ENCODE data around the gene RTBDN.
"Not testable (repeated sequence)": the region's sequence is repeated elsewhere in the genome, so short reads cannot be mapped to it uniquely, and the experiment has no call there.

The RTBDN gene

GRCh38 chr19:12817810-12818209, 16.6 kb downstream of the RTBDN start:
- DNase-seq (ENCODE audit: low read depth), result not testable (repeated sequence)

- DNase-seq (ENCODE audit: low read depth), result not testable (repeated sequence)
These were observed 17.2 kb downstream of the RTBDN start for GRCh38 chr19:12817188-12817587.

DNA sequence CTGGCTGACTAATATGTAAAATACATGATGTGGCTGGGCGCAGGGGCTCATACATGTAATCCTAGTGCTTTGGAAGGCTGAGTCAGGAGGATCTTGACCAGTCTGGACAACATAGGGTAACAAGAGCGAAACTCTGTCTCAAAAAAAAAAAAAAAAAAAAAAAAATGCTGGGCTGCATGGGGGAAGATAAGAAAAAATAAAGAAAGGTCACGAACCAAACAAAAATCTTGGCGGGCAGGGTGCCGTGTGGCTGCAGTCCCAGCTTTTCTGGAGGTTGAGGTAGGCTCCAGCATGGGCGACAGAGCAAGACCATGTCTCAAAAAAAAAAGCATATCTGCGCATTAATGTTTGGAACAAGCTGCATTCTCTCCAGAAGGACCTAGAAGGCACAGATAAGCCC, 19.3 kb downstream of the RTBDN start:
- no peak for DNase-seq (ENCODE audit: low read depth)

- peak; percentile 78 for DNase-seq (ENCODE audit: low read depth)
These were observed 27.9 kb downstream of the RTBDN start, which contains the start of gene RNASEH2A for GRCh38 chr19:12806242-12807081. RNASEH2A (plus strand) TSS chr19:12806584; CDS start chr19:12806674, 90 bp downstream.

DNA sequence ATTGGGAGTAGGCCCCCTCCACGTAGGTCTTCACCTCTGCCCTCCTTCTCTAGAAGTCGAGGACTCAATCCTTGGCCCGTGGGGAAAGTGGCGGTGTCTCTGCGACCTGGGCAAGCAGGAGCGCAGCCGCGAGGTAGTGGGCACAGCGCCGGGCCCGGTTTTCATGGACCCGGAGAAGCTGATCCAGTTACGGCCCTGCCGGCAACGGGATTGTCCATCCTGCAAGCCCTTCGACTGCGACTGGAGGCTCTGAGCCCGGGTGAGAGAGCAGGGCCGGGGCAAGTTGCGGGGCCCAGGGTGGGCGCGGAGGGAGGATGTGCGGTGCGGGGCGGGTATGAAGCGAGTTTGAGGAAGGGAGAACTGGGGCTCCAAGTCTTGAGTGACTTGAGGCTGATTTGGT, 30.3 kb downstream of the RTBDN start:
- DNase-seq (ENCODE audit: low read depth), result no peak

- no peak for DNase-seq (ENCODE audit: low read depth)
These were observed 31.9 kb downstream of the RTBDN start for GRCh38 chr19:12802267-12803106.

- peak; percentile 41 for DNase-seq (ENCODE audit: low read depth)
These were observed 32.7 kb downstream of the RTBDN start, which contains the start of the genes PRDX2 and THSD8 for GRCh38 chr19:12801466-12802266. PRDX2 (minus strand) TSS chr19:12801800; CDS start chr19:12801261, 539 bp downstream. THSD8 (plus strand) TSS chr19:12802069; CDS start chr19:12802072, 3 bp downstream.

- DNase-seq (ENCODE audit: low read depth), result no peak
These were observed 33.4 kb downstream of the RTBDN start for GRCh38 chr19:12800923-12801465.

DNA sequence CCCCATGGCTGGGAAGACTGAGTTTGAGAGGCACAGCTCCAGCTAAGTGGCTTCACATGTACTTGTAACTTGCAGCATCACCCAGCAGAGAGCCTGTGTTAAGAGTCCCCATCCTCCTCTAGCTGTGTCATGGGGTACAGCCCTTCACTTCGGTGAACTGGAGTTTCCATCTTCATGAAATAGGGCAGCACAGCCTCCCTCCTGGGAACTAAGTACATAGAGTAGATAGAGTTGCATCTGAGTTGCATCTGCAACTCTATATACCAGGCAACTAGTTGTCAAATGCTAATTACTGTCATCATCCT, 34.0 kb downstream of the RTBDN start:
- no peak for DNase-seq (ENCODE audit: low read depth)

GRCh38 chr19:12799742-12800465, 34.5 kb downstream of the RTBDN start:
- no peak for DNase-seq (ENCODE audit: low read depth)

DNA sequence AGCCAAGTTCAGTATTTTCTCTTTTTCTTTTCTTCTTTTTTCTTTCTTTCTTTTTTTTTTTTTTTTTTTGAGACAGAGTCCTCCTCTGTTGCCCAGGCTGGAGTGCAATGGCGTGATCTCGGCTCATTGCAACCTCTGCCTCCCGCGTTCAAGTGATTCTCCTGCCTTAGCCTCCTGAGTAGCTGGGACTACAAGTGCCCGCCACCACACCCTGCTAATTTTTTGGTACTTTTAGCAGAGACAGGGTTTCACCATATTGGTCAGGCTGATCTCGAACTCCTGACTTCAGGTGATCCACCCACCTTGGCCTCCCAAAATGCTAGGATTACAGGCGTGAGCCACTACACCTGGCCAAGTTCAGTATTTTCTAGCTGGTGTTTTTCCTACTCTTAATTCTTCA, 36.8 kb downstream of the RTBDN start:
- not testable (repeated sequence) for DNase-seq (ENCODE audit: low read depth)

DNA sequence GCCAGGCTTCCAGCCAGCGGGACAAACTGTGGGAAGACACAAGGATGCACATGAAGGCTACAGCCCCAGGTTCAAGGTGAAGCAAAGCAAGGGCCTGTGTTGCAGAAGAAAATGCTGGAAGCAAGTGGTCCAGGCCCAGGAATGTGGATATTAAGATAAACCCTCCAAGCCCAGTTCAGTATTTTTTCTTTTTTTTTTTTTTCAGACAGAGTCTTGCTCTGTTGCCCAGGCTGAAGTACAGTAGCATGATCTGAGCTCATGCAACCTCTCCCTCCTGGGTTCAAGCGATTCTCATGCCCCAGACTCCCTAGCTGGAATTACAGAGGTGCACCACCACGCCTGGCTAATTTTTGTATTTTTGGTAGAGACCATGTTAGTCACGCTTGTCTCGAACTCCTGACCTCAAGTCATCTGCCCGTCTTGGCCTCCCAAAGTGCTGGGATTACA, 37.2 kb downstream of the RTBDN start:
- DNase-seq (ENCODE audit: low read depth), result no peak

GRCh38 chr19:12796146-12797071, 38.0 kb downstream of the RTBDN start:
- peak; percentile 55 for DNase-seq (ENCODE audit: low read depth)

- no peak for DNase-seq (ENCODE audit: low read depth)
These were observed 39.4 kb downstream of the RTBDN start for GRCh38 chr19:12794971-12795381.

DNA sequence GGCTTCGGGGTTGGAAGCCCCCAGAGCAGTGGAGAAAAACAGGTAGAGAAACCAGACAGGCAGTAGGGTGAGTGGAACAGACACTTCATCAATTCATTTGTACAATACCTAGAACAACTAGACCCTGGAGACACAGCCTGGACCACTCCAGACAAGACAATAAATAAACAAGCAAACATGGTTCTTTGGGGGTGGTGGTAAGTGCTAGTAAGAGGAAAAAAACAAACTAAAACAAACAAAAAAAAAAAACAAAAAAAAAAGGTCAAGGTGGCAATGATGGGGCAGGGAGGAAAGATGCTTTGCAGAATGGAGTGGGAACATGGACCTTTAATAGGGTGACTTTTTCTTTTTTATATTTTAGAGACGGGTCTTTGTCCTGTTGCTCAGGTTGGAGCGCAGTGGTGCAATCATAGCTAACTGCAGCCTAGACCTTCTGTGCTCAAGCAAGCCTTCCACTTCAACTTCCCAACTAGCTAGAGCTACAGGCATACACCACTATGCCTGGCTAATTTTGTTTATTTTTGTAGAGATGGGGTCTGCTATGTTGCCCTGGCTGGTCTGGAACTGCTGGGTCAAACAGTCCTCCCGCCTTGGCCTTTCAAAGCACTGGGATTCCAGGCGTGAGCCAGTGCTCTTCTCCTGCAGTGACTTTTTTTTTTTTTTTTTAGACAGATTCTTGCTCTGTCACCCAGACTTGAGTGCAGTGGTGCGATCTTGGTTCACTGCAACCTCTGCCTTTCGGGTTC, 40.0 kb downstream of the RTBDN start:
- no peak for DNase-seq (ENCODE audit: low read depth)

- DNase-seq (ENCODE audit: low read depth), result peak; percentile 95
These were observed 40.8 kb downstream of the RTBDN start for GRCh38 chr19:12793290-12794195.

DNA sequence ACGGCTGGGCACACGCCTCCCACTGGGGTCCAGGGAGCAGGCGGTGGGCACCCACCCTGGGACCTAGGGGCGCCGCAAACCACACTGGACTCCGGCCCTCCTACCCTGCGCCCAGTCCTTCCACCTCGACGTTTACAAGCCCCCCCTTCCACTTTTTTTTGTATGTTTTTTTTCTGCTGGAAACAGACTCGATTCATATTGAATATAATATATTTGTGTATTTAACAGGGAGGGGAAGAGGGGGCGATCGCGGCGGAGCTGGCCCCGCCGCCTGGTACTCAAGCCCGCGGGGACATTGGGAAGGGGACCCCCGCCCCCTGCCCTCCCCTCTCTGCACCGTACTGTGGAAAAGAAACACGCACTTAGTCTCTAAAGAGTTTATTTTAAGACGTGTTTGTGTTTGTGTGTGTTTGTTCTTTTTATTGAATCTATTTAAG, 41.5 kb downstream of the RTBDN start:
- DNase-seq (ENCODE audit: low read depth), result no peak
